Right hindlimb (tissue), 1 donor: ENCODE measurements around the gene ANKRD39.
"Not testable (repeated sequence)": the region's sequence is repeated elsewhere in the genome, so short reads cannot be mapped to it uniquely, and the experiment has no call there.

Experiments
- DNase-seq: peaks from one replicate; pipeline ENCODE4 v3.0.0-alpha.2; 2018

The ANKRD39 gene

DNA sequence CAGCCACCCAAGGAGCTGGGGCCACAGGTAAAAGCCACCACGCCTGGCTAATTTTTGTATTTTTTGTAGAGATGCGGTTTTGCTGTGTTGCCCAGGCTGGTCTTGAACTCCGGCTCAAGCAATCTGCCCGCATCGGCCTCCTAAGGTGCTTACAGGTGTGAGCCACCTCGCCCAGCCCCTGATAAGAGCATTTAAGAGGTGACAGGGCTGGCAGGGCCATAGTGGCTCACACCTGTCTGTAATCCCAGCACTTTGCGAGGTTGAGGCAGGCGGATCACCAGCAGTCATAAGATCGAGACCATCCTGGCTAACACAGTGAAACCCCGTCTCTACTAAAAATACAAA is 50.7 kb downstream of the ANKRD39 start:
- DNase-seq = no peak

DNA sequence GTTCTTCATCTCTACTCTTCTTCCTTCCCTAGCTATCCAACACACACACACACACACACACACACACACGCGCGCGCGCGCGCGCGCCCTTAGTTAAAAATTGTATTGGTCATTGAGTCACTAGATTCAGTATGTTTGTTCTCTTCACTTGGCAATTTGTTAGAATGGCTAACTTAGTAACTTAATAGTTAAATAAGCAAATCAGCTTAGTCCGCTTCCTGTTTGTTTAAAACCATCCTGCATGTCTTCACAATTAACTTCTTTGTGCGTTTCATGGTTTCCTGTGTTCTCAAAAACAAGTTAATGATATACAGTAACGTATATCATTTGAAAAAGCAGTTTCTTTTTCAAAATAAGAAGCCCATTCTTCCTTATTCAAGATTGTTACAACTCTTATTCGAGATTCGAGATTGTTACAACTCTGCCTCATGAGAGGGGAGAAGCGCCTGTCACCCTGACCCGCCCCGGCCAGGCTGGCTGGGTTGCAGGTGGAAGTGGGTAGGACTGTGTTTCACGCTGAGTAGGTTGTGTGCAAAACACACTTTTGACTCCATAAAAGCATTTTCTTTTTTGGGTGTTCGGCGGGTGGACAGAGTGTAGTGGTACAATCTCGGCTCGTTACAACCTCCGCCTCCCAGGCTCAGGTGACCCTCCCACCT is 51.2 kb downstream of the ANKRD39 start:
- DNase-seq = no peak

DNA sequence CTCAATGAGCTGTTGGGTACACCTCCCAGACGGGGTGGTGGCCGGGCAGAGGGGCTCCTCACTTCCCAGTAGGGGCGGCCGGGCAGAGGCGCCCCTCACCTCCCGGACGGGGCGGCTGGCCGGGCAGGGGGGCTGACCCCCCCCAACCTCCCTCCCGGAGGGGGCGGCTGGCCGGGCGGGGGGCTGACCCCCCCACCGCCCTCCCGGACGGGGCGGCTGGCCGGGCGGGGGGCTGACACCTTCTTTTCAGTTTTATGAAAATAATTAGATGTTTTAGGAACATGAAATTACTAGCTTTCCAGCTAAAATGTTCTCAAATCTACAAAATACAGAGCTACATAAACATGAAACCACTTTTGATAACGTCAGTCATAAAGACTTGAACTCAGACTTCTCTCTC is 51.9 kb downstream of the ANKRD39 start:
- not testable (repeated sequence) for DNase-seq

DNA sequence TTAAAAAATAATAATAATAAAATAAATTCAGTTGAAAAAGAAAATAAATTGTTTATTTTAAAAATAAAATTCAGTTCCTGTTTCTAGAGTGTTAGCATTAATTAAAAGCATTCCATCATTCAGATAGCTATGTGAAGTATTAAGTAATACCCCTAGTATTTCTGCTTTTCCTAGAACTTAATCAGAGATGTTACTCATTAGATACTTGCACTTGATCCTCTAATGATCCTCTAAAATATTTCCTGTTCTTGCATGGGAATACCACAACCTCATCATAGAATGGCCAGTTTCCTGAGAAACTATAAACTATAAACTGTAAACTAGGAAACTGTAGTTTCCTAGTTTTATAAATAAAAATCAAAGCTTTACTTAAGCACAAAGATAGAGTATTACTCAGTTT is 52.8 kb downstream of the ANKRD39 start:
- DNase-seq = no peak

DNA sequence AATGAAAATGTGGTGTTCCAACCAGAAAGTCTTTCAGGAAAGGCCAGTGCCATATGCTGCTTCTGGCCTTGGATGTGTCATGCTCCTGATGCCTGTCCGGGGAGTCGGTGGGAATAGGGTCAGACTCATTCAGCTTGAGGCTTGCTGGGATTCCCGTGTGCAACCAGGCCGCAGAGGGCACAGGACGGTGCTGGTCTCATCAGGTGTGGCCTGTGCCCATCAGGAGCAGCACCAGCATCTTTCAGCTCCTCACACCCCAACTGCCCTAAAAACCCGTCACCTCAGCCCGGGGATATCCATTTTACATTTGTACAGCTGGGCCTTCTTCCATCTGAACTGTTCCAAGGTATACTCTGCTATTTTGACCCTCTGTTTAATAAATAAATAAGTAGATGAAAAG is 55.1 kb downstream of the ANKRD39 start:
- no peak for DNase-seq

DNA sequence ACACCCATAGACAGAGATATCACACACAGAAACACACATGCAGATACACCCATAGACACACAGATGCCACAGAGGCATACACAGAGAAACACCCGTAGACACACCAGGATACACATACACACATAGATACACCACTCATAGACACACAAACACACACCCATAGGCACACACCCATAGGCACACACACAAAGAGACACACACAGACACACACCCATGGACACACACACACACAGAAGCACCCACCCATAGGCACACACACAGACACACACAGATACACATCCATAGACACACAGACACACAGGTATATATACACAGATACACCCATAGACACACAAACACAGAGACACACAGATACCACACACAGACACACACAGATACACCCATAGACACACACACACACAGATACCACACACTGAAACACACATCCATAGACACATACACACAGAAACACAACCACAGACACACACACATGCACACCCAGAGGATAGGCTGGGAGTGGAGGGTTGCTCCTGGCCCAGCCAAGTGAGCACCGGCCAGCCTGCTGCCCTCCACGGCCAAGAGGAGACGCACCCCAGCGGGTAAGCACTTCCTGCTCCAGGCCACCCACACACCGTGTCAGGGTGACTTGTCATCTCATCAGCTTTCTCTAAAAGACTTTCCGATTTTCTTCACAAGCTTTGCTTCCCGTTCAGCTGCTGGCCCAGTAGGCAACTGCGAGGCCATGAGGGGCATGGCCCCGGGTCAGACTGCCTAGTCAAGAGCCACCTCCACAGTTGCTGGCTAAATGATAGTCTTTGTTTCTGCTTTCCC is 55.8 kb downstream of the ANKRD39 start:
- DNase-seq = no peak

DNA sequence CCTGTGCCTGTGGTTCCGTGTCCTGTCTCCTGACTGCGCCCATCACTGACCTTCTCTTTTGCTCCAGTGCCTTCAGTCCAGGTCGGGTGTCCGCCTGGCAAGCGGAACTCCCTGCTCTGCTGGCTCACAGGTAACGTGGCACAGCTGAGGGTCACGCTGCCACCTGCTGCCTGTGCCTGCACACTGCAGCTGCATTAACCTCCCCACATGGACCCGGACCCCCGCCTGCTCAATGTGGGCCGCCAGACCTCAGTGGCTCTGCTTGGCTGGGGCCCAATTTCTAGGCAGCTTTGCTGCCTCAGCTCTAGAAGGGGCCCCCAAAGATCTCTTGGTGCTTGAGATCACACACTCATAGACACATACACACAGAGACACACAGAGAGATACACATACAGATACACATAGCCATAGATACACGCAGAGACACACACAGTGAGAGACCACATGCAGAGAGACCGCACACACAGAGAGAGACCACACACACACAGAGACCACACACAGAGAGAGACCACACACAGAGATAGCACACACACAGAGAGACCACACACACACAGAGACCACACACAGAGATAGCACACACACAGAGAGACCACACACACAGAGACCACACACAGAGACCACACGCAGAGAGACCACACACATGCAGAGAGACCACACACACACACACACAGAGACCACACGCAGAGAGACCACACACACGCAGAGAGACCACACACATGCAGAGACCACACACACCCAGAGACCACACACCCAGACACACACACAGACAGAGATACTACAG is 56.6 kb downstream of the ANKRD39 start:
- DNase-seq = peak; percentile 78

DNA sequence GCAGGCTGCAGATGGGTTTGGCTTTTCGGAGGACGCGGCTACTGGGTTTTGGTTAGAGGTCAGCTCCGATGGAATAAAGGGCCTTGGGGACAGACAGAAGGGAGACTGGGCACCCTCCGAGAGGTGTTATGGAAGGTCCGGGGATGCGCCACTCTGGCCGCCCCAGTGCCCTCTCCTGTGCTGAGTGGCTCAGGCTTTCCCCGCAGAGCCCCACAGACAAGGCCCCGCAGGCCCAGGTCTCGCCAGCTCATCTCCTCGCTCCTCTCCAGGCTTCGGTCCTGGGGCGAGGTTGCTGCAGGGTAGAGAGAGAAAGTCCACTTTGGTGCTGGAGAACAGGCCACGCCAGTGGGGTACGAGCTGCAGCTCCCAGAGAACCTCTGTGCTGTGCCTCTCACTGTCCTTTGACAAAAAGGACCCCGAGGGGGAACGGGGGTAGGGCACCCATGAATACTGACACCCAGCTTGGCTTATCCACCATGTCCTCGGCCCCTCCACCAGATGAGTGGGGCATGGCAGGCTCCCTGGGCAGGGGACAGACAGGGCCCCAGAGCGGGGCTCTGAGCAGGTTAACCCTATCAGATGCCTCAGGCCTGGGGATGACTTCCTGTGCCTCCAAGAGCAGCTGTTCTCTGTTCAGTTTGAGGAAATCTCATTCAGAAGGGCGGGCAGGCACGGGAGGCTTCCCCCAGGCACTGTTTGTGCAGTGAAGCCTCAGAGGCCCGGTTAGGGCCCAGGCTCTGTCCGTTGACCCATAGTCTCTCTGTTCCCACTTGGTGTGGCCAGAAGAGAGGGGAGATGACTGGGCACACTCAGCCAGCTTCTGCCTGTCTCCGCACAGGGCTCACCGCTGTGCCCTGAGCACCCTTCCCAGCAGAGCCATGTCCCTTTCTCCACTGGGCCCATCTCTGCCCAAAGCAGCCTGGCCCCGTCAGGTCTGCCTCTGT is 57.5 kb downstream of the ANKRD39 start:
- DNase-seq = no peak

DNA sequence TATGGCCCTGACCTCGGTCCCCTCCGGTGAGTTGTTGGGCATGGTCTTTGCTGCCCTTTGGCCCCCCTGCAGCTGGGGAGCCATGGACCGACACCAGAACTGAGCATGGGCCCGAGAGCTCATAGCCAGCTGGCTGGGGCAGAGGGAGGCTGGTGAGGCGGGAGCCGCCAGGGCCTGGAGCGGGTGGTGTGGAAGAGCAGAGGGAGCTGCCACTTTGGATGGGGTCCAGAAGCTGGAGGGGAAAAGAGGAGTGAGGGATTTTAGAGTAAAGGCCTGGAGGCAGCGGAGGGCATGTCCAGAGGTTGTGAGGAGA is 58.2 kb downstream of the ANKRD39 start:
- no peak for DNase-seq

DNA sequence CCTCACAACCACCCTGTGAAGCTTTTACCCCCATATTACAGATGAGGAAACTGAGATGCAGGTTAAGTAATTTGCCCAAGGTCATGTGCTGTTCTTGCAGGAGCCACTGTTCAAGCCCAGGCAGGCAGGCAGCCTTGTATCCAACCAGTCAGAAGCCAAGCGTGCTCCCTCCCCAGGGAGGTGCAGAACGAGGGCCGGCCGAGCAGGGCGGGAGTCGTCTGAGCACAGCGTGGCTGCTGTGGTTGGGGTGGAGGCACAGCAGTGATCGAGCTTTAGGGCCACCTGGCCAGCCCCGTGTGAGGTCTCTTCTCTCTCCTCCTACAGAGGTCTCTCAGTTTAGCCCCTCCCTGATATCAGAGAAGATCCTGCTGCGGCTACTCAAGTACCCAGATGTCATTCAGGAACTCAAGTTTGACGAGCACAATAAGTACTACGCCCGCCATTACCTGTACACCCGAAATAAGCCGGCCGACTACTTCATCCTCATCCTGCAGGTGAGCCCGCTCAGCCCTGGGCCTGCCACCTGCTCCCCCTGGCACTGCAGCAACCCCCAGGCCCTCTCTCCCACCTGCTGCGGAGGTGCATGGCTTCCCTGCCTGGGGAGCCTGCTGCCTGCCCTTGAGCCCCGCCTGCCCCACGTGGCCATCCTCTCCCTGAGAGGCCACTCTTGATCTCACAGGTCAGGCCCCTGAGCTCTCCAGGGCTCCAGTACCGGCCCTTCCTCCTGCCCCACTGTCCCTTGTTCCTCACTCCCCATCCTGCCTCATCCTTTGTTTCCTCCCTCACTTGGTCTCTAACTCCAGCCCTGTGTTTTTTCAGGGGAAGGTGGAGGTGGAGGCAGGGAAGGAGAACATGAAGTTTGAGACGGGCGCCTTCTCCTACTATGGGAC is 58.8 kb downstream of the ANKRD39 start:
- DNase-seq = no peak
